GM12865 (cell line): ENCODE measurements around the gene FHIT.

Source experiments
- DNase-seq: peaks from one replicate; pipeline ENCODE4 v3.0.0; 2010; ENCODE audit warnings: low read depth
- H3K4me3 ChIP-seq: 2 replicates; pipeline ENCODE4 v1.5.1; 2011; ENCODE audit warnings: mild to moderate bottlenecking, low read depth, low read length, control low read depth
- TF ChIP-seq, protein P1 (sequence below): IDR thresholded peaks from 2 replicates; pipeline ENCODE4 v1.5.1; 2011; ENCODE audit warnings: low read length, control low read depth, low read depth, inconsistent platforms; ENCODE audit not compliant: insufficient read depth; ENCODE audit errors: missing control alignments

The FHIT gene

GRCh38 chr3:60056404-60056803 lies 1194.8 kb downstream of the FHIT start:
- TF ChIP-seq, protein P1, sequence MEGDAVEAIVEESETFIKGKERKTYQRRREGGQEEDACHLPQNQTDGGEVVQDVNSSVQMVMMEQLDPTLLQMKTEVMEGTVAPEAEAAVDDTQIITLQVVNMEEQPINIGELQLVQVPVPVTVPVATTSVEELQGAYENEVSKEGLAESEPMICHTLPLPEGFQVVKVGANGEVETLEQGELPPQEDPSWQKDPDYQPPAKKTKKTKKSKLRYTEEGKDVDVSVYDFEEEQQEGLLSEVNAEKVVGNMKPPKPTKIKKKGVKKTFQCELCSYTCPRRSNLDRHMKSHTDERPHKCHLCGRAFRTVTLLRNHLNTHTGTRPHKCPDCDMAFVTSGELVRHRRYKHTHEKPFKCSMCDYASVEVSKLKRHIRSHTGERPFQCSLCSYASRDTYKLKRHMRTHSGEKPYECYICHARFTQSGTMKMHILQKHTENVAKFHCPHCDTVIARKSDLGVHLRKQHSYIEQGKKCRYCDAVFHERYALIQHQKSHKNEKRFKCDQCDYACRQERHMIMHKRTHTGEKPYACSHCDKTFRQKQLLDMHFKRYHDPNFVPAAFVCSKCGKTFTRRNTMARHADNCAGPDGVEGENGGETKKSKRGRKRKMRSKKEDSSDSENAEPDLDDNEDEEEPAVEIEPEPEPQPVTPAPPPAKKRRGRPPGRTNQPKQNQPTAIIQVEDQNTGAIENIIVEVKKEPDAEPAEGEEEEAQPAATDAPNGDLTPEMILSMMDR: no peak
- no peak overlapping the region for H3K4me3 ChIP-seq
- no peak for DNase-seq

GRCh38 chr3:60055765-60056164 lies 1195.5 kb downstream of the FHIT start:
- TF ChIP-seq, protein P1: no peak
- DNase-seq: no peak
- H3K4me3 ChIP-seq: no peak overlapping the region

GRCh38 chr3:60053526-60054265 lies 1197.6 kb downstream of the FHIT start:
- TF ChIP-seq, protein P1: no peak
- H3K4me3 ChIP-seq: no peak overlapping the region
- no peak for DNase-seq

DNA sequence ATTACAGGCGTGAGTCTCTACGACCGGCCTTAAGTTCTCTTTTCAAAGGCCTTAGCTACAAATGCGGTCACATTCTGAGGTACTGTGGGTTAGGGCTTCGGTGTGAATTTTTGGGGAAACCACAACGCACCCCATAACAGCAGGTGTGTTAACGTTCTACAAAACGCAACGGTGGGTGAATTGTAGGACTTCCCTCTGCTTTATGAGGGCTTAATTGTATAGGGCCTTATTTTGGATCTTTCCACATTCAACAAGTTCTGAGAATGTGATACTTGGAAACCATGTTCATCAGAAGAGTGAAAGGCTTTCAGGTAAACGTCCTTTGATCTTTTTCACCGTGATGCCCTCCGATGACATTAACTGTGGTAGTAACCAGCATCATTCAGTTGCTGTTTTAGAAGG lies 1202.8 kb downstream of the FHIT start:
- TF ChIP-seq, protein P1: no peak
- DNase-seq: no peak
- H3K4me3 ChIP-seq: no peak overlapping the region

DNA sequence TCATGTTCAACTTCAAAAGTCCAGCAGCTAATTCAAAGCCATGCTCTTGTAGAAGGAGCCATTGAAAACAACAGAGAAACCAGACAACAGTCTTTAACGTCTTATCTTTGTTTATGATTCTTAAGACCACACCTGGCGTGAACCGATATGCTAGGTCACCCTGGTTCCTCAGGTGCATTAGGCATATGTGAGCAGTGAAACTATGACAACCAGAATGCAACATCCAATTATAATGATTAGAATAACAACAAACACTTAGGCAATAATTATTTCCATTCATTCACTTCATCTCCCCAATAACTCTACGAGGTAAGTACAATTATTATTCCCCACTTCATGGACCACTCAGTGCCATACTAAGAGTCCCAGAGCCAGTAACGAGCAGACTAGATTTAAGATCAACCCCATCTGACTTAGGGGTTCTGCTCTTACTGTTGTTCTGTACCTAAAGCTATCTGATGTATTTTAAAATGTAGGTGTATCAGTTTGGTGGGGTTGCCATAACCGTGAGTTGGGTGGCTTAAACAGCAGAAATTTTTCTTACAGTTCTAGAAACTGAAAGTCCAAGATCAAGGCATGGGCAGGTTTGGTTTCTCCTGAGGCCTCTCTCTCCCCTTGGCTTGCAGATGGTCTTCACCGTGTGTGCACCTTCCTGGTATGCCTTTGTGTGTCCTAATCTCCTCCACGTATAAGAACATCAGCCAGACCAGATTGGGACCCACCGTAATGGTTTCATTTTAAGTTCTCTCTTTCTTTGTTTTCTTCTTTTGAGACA lies 1203.6 kb downstream of the FHIT start:
- TF ChIP-seq, protein P1: no peak
- no peak overlapping the region for H3K4me3 ChIP-seq
- no peak for DNase-seq

DNA sequence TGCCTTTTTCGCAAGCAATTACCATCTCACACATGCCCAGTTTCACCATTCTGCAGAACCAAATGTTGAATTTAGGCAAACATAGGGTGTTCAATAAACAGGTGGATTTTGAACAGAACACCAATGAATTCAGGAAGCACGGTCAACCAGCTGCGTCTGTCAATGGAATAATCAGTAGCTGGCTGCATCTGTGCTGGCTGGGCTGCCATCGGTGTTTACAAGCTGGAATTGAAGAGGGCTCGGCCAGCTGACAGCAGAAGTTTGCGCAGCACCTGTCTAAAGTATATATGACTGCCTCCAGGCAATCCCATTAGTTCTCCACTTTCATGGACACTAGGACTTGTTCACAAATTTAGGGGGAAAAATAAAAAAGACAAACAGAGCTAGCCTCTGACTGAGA lies 1205.0 kb downstream of the FHIT start:
- TF ChIP-seq, protein P1: no peak
- no peak overlapping the region for H3K4me3 ChIP-seq
- no peak for DNase-seq

DNA sequence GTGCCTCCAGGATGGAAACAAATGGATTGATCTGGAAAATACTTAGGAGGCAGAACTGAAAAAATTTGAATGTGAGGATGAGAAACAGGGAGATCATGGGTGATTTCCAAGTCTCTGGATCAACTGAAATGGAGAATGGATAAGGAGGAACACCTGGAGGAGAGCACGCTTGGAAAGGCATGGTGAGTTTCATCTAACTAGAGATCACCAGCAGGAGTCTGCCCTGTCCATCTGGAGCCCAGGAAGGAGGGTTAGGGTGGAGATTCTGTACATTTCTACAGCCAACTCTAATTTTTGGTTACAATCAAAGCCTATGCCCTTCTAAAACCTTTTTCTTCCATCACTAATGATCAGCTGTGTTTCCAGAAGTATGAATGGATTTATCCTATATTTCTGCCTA lies 1205.6 kb downstream of the FHIT start:
- no peak for DNase-seq
- H3K4me3 ChIP-seq: no peak overlapping the region
- TF ChIP-seq, protein P1: no peak
